IPS-18a (cell line): ENCODE data around the gene DDX50.
"Not testable (repeated sequence)": the region's sequence is repeated elsewhere in the genome, so short reads cannot be mapped to it uniquely, and the experiment has no call there.

Experiments used
- H3K27ac ChIP-seq: one replicate; pipeline ENCODE4 v1.5.1; 2013; ENCODE audit warnings: low read length
- H3K27me3 ChIP-seq: one replicate; pipeline ENCODE4 v1.6.1; 2013; ENCODE audit warnings: mild to moderate bottlenecking, low read length; ENCODE audit not compliant: control insufficient read depth, insufficient read depth
- H3K36me3 ChIP-seq: one replicate; pipeline ENCODE4 v1.6.1; 2013; ENCODE audit warnings: low read depth, low read length; ENCODE audit not compliant: control insufficient read depth
- H3K4me1 ChIP-seq: one replicate; pipeline ENCODE4 v1.6.1; 2013; ENCODE audit warnings: low read depth, low read length; ENCODE audit not compliant: control insufficient read depth
- H3K4me3 ChIP-seq: one replicate; pipeline ENCODE4 v1.5.1; 2013; ENCODE audit warnings: low read length
- H3K9ac ChIP-seq: one replicate; pipeline ENCODE4 v1.6.1; 2013; ENCODE audit warnings: mild to moderate bottlenecking, low read length, moderate library complexity
- H3K9me3 ChIP-seq: one replicate; pipeline ENCODE4 v1.6.1; 2013; ENCODE audit warnings: low read depth, low read length; ENCODE audit not compliant: control insufficient read depth

DDX50 gene

DNA sequence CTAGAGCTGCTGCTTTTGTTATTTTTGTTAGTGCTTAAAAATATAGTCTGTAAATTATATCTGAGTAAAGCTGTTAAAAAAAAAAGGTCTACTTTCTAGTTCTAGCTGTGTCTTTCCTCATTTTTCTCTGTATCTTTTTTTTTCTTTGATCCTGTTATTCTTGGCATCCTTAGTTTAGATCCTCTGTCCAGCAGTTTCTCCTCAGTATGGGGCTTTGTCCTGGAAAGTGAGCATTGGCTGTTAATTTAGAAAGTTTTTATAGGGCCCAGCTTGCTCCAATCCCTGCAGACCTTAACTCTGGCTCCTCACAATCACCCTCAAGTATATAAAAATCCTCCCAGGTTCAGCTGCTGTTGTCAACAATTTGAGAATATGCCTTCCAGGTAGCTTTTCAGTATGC, 23.5 kb downstream of the DDX50 start:
- no peak overlapping the region for H3K4me3 ChIP-seq
- no peaks in the 10 kb centered on the region for H3K27me3 ChIP-seq
- H3K4me1 ChIP-seq: no peaks in the 10 kb centered on the region
- H3K27ac ChIP-seq: no peak overlapping the region
- peaks cover 19% of the 10 kb centered on the region for H3K36me3 ChIP-seq
- no peaks in the 10 kb centered on the region for H3K9me3 ChIP-seq
- no peak overlapping the region for H3K9ac ChIP-seq

DNA sequence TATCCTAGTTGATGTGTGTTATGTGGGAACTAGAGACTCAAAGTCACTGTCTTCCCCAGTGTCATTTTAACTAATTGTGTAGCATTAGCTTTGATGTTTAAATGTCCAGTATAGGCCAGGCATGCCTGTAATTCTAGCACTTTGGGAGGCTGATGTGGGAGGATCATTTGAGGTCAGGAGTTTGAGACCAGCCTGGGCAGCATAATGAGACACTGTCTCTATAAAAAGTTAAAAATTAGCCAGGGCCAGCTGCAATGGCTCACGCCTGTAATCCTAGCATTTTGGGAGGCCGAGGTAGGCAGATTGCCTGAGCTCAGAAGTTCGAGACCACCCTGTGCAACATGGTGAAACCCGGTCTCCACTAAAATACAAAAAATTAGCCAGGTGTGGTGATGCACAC, 24.4 kb downstream of the DDX50 start:
- peaks cover 11% of the 10 kb centered on the region for H3K36me3 ChIP-seq
- H3K9ac ChIP-seq: no peak overlapping the region
- H3K4me1 ChIP-seq: no peaks in the 10 kb centered on the region
- H3K27ac ChIP-seq: no peak overlapping the region
- H3K27me3 ChIP-seq: no peaks in the 10 kb centered on the region
- H3K9me3 ChIP-seq: no peaks in the 10 kb centered on the region
- H3K4me3 ChIP-seq: no peak overlapping the region

DNA sequence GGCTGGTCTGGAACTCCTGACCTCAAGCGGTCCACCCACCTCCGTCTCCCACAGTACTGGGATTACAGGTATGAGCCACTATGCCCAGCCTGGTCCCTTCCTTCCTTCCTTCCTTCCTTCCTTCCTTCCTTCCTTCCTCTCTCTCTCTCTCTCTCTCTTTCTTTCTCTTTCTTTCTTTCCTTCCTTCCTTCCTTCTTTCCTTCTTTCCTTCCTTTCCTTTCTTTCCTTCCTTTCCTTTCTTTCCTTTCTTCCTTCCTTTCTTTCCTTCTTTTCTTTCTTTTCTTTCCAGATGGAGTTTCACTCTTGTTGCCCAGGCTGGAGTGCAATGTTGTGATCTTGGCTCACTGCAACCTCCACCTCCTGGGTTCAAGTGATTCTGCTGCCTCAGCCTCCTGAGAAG, 28.0 kb downstream of the DDX50 start:
- not testable (repeated sequence) for H3K4me3 ChIP-seq, H3K27ac ChIP-seq, H3K9me3 ChIP-seq, H3K4me1 ChIP-seq, H3K9ac ChIP-seq, H3K36me3 ChIP-seq, H3K27me3 ChIP-seq

DNA sequence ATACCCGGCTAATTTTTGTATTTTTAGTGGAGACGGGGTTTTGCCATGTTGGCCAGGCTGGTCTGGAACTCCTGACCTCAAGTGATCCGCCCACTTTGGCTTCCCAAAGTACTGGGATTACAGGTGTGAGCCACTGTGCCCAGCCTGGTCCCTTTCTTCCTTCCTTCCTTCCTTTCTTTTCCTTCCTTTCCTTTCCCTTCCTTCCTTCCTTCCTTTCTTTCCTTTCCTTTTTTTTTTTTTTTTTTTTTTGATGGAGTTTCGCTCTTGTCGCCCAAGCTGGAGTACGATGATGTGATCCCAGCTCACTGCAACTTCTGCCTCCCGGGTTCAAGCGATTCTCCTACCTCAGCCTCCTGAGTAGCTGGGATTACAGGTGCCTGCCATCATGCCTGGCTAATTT, 28.8 kb downstream of the DDX50 start:
- not testable (repeated sequence) for H3K27me3 ChIP-seq, H3K9me3 ChIP-seq, H3K4me3 ChIP-seq, H3K9ac ChIP-seq, H3K36me3 ChIP-seq, H3K4me1 ChIP-seq, H3K27ac ChIP-seq

DNA sequence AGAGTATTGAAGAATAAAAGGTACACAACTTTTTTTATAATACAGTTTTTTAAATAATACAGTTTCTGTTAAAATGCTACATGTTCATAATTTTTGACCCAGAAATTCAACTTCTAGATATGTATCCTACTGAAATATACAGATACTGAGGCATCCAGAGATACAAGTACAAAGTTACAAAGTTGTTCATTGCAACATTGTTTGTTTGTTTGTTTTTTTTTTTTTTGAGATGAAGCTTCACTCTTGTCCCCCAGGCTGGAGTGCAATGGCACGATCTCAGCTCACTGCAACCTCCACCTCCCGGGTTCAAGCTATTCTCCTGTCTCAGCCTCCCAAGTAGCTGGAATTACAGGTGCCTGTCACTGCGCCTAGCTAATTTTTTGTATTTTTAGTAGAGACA, 31.7 kb downstream of the DDX50 start:
- not testable (repeated sequence) for H3K4me3 ChIP-seq, H3K27me3 ChIP-seq, H3K27ac ChIP-seq, H3K9me3 ChIP-seq, H3K4me1 ChIP-seq, H3K9ac ChIP-seq
- peaks cover 17% of the 10 kb centered on the region for H3K36me3 ChIP-seq

DNA sequence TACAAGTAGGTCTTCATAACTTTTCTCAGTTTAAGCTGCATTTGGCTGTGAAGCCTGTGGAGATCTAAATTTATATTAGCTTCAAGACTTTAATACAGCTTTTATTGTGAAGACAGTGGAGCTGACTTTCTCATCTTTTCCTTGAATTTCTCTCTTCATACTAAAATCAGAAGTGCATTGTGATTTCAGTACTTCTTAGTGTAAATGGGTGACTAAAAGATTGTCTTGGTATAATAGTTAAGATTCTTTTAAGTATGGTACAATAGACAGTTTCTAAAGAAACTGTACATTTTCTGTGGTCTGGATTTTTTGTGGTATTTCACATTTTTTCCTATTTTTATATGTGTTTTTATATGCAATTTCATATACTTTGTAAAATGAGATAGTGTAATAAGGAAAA, 33.9 kb downstream of the DDX50 start:
- no peak overlapping the region for H3K9ac ChIP-seq
- H3K36me3 ChIP-seq: peaks cover 32% of the 10 kb centered on the region
- H3K4me3 ChIP-seq: no peak overlapping the region
- H3K27ac ChIP-seq: no peak overlapping the region
- no peaks in the 10 kb centered on the region for H3K27me3 ChIP-seq
- H3K4me1 ChIP-seq: no peaks in the 10 kb centered on the region
- H3K9me3 ChIP-seq: no peaks in the 10 kb centered on the region

DNA sequence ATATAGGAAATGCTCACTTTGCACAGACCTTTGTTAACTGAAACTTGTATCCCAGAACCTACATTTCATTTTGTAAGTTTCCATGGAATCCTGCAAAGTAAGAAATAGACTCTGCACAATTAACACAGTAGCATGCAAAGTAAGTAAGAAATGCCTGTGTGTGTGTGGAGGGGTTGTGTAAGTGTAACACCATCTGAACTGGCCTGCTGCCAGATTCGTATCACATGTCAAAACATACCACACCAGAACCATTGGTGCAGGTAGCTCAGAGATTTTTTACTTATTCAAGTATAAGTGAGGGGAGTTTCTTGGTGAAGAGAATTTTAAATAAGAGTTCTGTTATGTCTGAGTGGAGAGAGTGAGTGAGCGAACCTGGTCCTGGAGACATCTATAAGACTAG, 37.0 kb downstream of the DDX50 start:
- H3K27ac ChIP-seq: no peak overlapping the region
- H3K4me1 ChIP-seq: no peaks in the 10 kb centered on the region
- no peaks in the 10 kb centered on the region for H3K9me3 ChIP-seq
- H3K4me3 ChIP-seq: no peak overlapping the region
- peaks cover 33% of the 10 kb centered on the region for H3K36me3 ChIP-seq
- no peaks in the 10 kb centered on the region for H3K27me3 ChIP-seq
- H3K9ac ChIP-seq: no peak overlapping the region

DNA sequence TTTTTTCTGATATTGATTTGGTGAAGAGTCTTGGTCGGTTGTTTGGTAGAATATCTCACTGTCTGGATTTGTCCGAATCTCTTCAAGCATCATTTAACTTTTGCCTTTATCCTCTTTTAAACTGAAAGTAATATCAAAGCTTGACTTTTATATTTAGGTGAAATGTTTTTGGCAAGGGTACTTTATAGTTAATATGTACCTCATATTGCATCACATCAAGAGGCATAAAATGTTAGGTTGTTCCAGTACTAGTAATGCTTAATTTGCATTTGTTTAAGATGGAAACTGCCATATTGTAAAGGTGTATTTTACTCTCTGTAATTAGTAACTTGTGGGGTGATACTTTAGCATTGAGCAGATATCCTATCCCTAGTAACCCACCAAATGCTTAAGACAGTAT, 37.8 kb downstream of the DDX50 start:
- no peak overlapping the region for H3K27ac ChIP-seq
- peaks cover 36% of the 10 kb centered on the region for H3K36me3 ChIP-seq
- H3K9ac ChIP-seq: no peak overlapping the region
- no peak overlapping the region for H3K4me3 ChIP-seq
- H3K9me3 ChIP-seq: no peaks in the 10 kb centered on the region
- H3K27me3 ChIP-seq: no peaks in the 10 kb centered on the region
- no peaks in the 10 kb centered on the region for H3K4me1 ChIP-seq

DNA sequence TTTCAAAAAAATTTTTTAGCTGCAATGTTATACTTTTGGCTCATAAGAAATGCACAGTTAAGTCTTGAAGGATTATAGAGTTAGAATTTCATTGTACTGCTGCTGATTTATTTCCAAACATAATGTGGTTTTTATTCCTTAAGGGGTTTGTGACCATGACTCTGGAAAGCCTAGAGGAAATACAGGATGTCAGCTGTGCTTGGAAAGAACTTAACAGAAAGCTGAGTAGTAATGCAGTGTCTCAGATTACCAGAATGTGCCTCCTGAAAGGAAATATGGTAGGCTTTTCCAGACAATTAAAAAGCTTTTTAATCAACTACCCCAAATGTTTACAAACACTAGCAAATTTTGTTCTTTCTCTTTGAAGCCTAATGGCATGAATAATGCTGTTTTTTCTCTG, 39.8 kb downstream of the DDX50 start:
- not testable (repeated sequence) for H3K27ac ChIP-seq, H3K27me3 ChIP-seq, H3K9me3 ChIP-seq, H3K4me3 ChIP-seq, H3K4me1 ChIP-seq, H3K9ac ChIP-seq
- H3K36me3 ChIP-seq: peaks cover 38% of the 10 kb centered on the region

DNA sequence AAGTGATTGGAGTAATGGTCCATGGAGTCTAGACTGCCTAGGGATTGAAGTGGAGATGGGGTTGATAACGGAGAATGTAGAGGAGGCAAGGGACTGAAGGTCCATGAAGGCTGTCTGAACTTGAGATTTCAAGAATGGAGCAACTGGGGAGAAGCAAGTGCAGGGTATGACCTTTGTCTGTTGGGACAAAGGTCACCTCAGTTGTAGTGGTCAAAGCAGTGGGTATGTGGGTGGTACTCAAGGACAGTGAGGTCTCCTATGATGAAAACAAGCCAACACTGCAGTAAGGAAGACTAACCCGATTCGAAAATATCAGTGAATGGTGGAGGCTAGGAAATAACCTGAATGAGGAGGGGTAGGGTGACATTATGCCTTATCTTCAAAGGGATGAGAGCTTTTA, 49.5 kb downstream of the DDX50 start:
- H3K9ac ChIP-seq: no peak overlapping the region
- no peaks in the 10 kb centered on the region for H3K9me3 ChIP-seq
- H3K4me3 ChIP-seq: no peak overlapping the region
- no peaks in the 10 kb centered on the region for H3K27me3 ChIP-seq
- no peak overlapping the region for H3K27ac ChIP-seq
- H3K4me1 ChIP-seq: no peaks in the 10 kb centered on the region
- H3K36me3 ChIP-seq: peaks cover 23% of the 10 kb centered on the region

DNA sequence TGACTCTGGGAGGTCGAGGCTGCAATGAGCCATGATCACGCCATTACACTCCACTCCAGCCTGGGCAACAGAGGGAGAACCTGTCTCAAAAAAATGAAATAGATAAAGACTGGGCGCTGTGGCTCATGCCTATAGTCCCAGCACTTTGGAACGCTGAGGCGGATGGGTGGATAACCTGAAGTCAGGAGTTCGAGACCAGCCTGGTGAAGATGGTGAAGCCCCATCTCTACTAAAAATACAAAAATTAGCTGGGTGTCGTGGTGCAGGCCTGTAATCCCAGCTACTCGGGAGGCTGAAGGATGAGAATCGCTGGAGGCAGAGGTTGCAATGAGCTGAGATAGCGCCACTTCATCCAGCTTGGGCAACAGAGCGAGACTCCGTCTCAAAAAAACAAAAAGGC, 53.8 kb downstream of the DDX50 start:
- peaks cover 7% of the 10 kb centered on the region for H3K4me1 ChIP-seq
- H3K9me3 ChIP-seq: no peaks in the 10 kb centered on the region
- peak overlapping the region; percentile 28 for H3K4me3 ChIP-seq
- no peak overlapping the region for H3K9ac ChIP-seq
- H3K27ac ChIP-seq: no peak overlapping the region
- no peaks in the 10 kb centered on the region for H3K27me3 ChIP-seq
- peaks cover 7% of the 10 kb centered on the region for H3K36me3 ChIP-seq

DNA sequence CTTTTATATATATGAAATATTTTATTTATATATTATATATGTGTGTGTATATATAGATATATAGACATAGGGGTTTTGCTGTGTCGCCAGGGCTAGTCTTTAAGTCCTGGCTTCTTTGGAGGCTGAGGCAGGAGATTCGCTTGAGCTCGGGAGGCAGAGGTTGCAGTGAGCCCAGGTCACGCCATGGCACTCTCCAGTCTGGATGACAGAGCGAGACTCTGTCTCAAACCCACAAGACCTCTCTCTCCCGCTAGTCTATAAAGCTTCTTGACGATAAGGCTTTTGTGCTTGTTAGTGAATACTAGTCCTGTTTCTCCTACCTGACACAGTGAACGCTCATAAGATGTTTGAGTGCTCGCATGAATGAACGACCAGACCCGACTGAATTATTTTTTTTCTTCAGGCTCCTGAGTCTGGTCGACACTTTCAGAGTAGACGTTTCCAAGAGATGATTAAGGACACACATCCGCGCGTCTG, 54.3 kb downstream of the DDX50 start:
- H3K9ac ChIP-seq: peak overlapping the region; percentile 91
- H3K27ac ChIP-seq: peak overlapping the region; percentile 97
- H3K4me1 ChIP-seq: peaks cover 7% of the 10 kb centered on the region
- H3K27me3 ChIP-seq: no peaks in the 10 kb centered on the region
- peaks cover 12% of the 10 kb centered on the region for H3K36me3 ChIP-seq
- peak overlapping the region; percentile 86 for H3K4me3 ChIP-seq
- no peaks in the 10 kb centered on the region for H3K9me3 ChIP-seq
